Measurements from ENCODE around the gene TUBD1.
"Not testable (repeated sequence)": the region's sequence is repeated elsewhere in the genome, so short reads cannot be mapped to it uniquely, and the experiment has no call there.

GRCh38 chr17:59930768-59931167, 38.0 kb upstream of the TUBD1 start:
- not testable (repeated sequence) for TF ChIP-seq CTCF, POLR2A, POLR2AphosphoS5 (IDR thresholded peaks at IDR 0.05)

Measured in suprapubic skin (tissue), 4 donors.